H1 (cell line): ENCODE results near the gene NMT2. TPM values are rescaled to one million over a fixed set of nuclear protein-coding genes. Genes with fewer than 3 reads are reported as not detected.
"Not testable (repeated sequence)": the region's sequence is repeated elsewhere in the genome, so short reads cannot be mapped to it uniquely, and the experiment has no call there.

ENCODE experiments used
- CTCF ChIA-PET: fragments of 300-600 bp; sonication (Branson Sonifier 250); formaldehyde crosslinking; loops from one replicate; lab custom pipeline; 2021; ENCODE audit not compliant: partially characterized antibody; lab: Charles Lee
- POLR2A ChIA-PET: fragments of 300-600 bp; sonication (Branson Sonifier 250); formaldehyde crosslinking; loops from one replicate; lab custom pipeline; 2021; ENCODE audit warnings: inconsistent platforms; ENCODE audit not compliant: partially characterized antibody; lab: Charles Lee
- DNase-seq, 2 experiments: peaks; one replicate each; pipeline versions ENCODE4 v3.0.0 to v3.0.0-alpha.2; 2010 to 2022; ENCODE audit warnings: low spot score in 2 of 2, low read depth in 1 of 2, mixed read lengths in 1 of 2
- FAIRE-seq: peaks from 2 replicates; lab custom pipeline; 2011; peaks lifted over from hg19 to GRCh38; lab: Jason Lieb, UNC
- H2AFZ ChIP-seq: 2 replicates; pipeline ENCODE4 v1.8.1; 2012; ENCODE audit warnings: low read length, inconsistent platforms
- H2AK5ac ChIP-seq: 2 replicates; pipeline ENCODE4 v1.6.1; 2013; ENCODE audit warnings: low read depth, low read length
- H2BK120ac ChIP-seq: replicated peaks from 2 replicates; pipeline ENCODE3; 2013; ENCODE audit warnings: low read depth, low read length, inconsistent platforms
- H2BK12ac ChIP-seq: 2 replicates; pipeline ENCODE4 v1.6.1; 2013; ENCODE audit warnings: low read depth, low read length
- H2BK15ac ChIP-seq: 2 replicates; pipeline ENCODE4 v1.6.1; 2013; ENCODE audit warnings: low read length
- H2BK20ac ChIP-seq: 2 replicates; pipeline ENCODE4 v1.6.1; 2013; ENCODE audit warnings: low read length
- H2BK5ac ChIP-seq: 2 replicates; pipeline ENCODE4 v1.6.1; 2013; ENCODE audit warnings: low read depth, low read length
- H3K14ac ChIP-seq: 2 replicates; pipeline ENCODE4 v1.6.1; 2013; ENCODE audit warnings: inconsistent platforms; ENCODE audit not compliant: insufficient read length
- H3K18ac ChIP-seq: 2 replicates; pipeline ENCODE4 v1.6.1; 2013; ENCODE audit warnings: low read length; ENCODE audit errors: extremely low read depth
- H3K23ac ChIP-seq: 2 replicates; pipeline ENCODE4 v1.6.1; 2013; ENCODE audit warnings: inconsistent platforms; ENCODE audit not compliant: insufficient read length
- H3K23me2 ChIP-seq: 2 replicates; pipeline ENCODE4 v1.6.1; 2013; ENCODE audit warnings: low read depth, low read length
- H3K27ac ChIP-seq: 2 replicates; pipeline ENCODE4 v1.6.1; 2011; ENCODE audit warnings: low read depth, low read length, inconsistent platforms
- H3K27me3 ChIP-seq, 4 experiments: replicated peaks in 1 of 4; 1 replicate in 1 of 4; 2 replicates in 3 of 4; pipeline versions ENCODE4 v1.6.1 to v1.8.1; 2011 to 2013; ENCODE audit warnings: low read length in 3 of 4, mild to moderate bottlenecking in 3 of 4, inconsistent platforms in 2 of 4, mixed read lengths in 2 of 4, moderate library complexity in 1 of 4; ENCODE audit not compliant: control insufficient read depth in 3 of 4, insufficient read depth in 3 of 4; ENCODE audit errors: extremely low read depth in 1 of 4
- H3K36me3 ChIP-seq, 4 experiments: 2 replicates each; pipeline versions ENCODE4 v1.6.1 to v1.8.1; 2011 to 2013; ENCODE audit warnings: mild to moderate bottlenecking in 4 of 4, low read length in 3 of 4, moderate library complexity in 2 of 4, control low read depth in 1 of 4, inconsistent platforms in 1 of 4; ENCODE audit not compliant: insufficient read depth in 4 of 4, control insufficient read depth in 2 of 4
- H3K4ac ChIP-seq: replicated peaks from 2 replicates; pipeline ENCODE3; 2013; ENCODE audit warnings: low read length, low read depth, mixed read lengths, inconsistent platforms; ENCODE audit not compliant: insufficient read length
- H3K4me1 ChIP-seq, 4 experiments: replicated peaks in 1 of 4; 1 replicate in 1 of 4; 2 replicates in 3 of 4; pipeline versions ENCODE4 v1.6.1 to v1.8.1; 2011 to 2013; ENCODE audit warnings: low read length in 3 of 4, inconsistent platforms in 2 of 4, mixed read lengths in 1 of 4; ENCODE audit not compliant: insufficient read depth in 4 of 4, control insufficient read depth in 3 of 4
- H3K4me2 ChIP-seq, 2 experiments: 2 replicates each; pipeline versions ENCODE4 v1.6.1 to v1.8.1; 2011 to 2013; ENCODE audit warnings: low read depth in 2 of 2, low read length in 2 of 2, control low read depth in 1 of 2, inconsistent platforms in 1 of 2, mild to moderate bottlenecking in 1 of 2; ENCODE audit not compliant: insufficient read depth in 1 of 2
- H3K4me3 ChIP-seq, 4 experiments: fragments of 200-600, 300-600 bp in 1 of 4; sonication (generic), shearing (Covaris generic), sonication (Bioruptor Twin) in 1 of 4; 2 replicates each; pipeline versions ENCODE4 v1.5.1 to v1.8.1; 2011 to 2016; ENCODE audit warnings: low read length in 4 of 4, low read depth in 3 of 4, control low read depth in 2 of 4, inconsistent platforms in 2 of 4, mild to moderate bottlenecking in 2 of 4, mixed read lengths in 1 of 4, moderate library complexity in 1 of 4; ENCODE audit not compliant: insufficient read depth in 2 of 4; ENCODE audit errors: extremely low read depth in 1 of 4
- H3K56ac ChIP-seq: replicated peaks from 2 replicates; pipeline ENCODE3; 2013; ENCODE audit warnings: low read depth, mild to moderate bottlenecking, mixed read lengths, low read length, inconsistent platforms; ENCODE audit not compliant: insufficient read length
- H3K79me1 ChIP-seq: 2 replicates; pipeline ENCODE4 v1.6.1; 2013; ENCODE audit warnings: low read depth, low read length, control low read depth
- H3K79me2 ChIP-seq, 2 experiments: 2 replicates each; pipeline versions ENCODE4 v1.6.1 to v1.8.1; 2012 to 2013; ENCODE audit warnings: low read length in 2 of 2, mild to moderate bottlenecking in 2 of 2, inconsistent platforms in 1 of 2; ENCODE audit not compliant: insufficient read depth in 2 of 2, control insufficient read depth in 1 of 2
- H3K9ac ChIP-seq, 4 experiments: replicated peaks in 1 of 4; 1 replicate in 1 of 4; 2 replicates in 3 of 4; pipeline versions ENCODE4 v1.6.1 to v1.8.1; 2011 to 2013; ENCODE audit warnings: low read depth in 3 of 4, low read length in 3 of 4, control low read depth in 2 of 4, mild to moderate bottlenecking in 2 of 4, moderate library complexity in 2 of 4, inconsistent platforms in 1 of 4; ENCODE audit errors: extremely low read depth in 1 of 4
- H3K9me3 ChIP-seq, 2 experiments: 2 replicates each; pipeline versions ENCODE4 v1.6.1 to v1.8.1; 2012 to 2013; ENCODE audit warnings: mild to moderate bottlenecking in 2 of 2, moderate library complexity in 2 of 2, control low read depth in 1 of 2, inconsistent platforms in 1 of 2, low read depth in 1 of 2, low read length in 1 of 2, mixed read lengths in 1 of 2; ENCODE audit not compliant: insufficient read depth in 2 of 2
- H4K20me1 ChIP-seq, 2 experiments: replicated peaks in 1 of 2; 2 replicates each; pipeline versions ENCODE3 to v1.8.1; 2011 to 2013; ENCODE audit warnings: inconsistent platforms in 2 of 2, low read length in 2 of 2, mild to moderate bottlenecking in 1 of 2; ENCODE audit not compliant: insufficient read depth in 2 of 2, control insufficient read depth in 1 of 2
- H4K5ac ChIP-seq: 2 replicates; pipeline ENCODE4 v1.6.1; 2013; ENCODE audit warnings: low read length, low read depth, mixed read lengths, inconsistent platforms; ENCODE audit not compliant: insufficient read length
- H4K8ac ChIP-seq: 2 replicates; pipeline ENCODE4 v1.8.0; 2013; ENCODE audit warnings: mild to moderate bottlenecking, moderate library complexity, low read length, inconsistent platforms; ENCODE audit not compliant: insufficient read depth; ENCODE audit errors: extremely low read depth
- H4K91ac ChIP-seq: replicated peaks from 2 replicates; pipeline ENCODE3; 2013; ENCODE audit warnings: low read length, mixed read lengths, inconsistent platforms; ENCODE audit not compliant: insufficient read length
- WGBS, 2 experiments: shearing (Covaris generic) in 1 of 2; methylation state at CpG; one replicate each; pipeline versions ENCODE4 v1.1.6 to v1.1.7; 2013 to 2015; ENCODE audit warnings: low lambda C conversion rate in 2 of 2, mixed read lengths in 2 of 2, inconsistent platforms in 1 of 2, low coverage in 1 of 2, missing lambda C conversion rate in 1 of 2; ENCODE audit not compliant: insufficient replicate concordance in 2 of 2, insufficient coverage in 1 of 2, insufficient read length in 1 of 2; ENCODE audit errors: extremely low coverage in 1 of 2, missing lambda C conversion rate in 1 of 2; 5-methylcytosine and 5-hydroxymethylcytosine counted together
- polyA plus RNA-seq, 7 experiments: library from polyadenylated mRNA; depleted of rRNA in 3 of 7; stranded (reverse) in 5 of 7; unstranded in 2 of 7; fragments of >200 nt in 5 of 7; fragments of 200-250 nt in 2 of 7; gene quantifications; 1 replicate in 5 of 7; 2 replicates in 1 of 7; 4 replicates in 1 of 7; pipeline versions ENCODE4 v1.2.1 to v1.2.3, GENCODE V29; 2011 to 2013; ENCODE audit warnings: missing spikeins in 2 of 7, mixed read lengths in 2 of 7
- total RNA-seq: library from RNA; stranded (reverse); fragmentation: NEBNext Ultra II Directional; extraction: Animal tissue kit (Norgen Biotek cat#: 25700); gene quantifications from 2 replicates; pipeline ENCODE4 v1.2.1, GENCODE V29; 2021

NMT2 gene
- total and polyA plus RNA-seq, 2 of the 8 experiments (the other 6 are each of a cell fraction or from before 2014, with no cell fraction given): 4.4 to 15.4 TPM

- not testable (repeated sequence) for H3K18ac ChIP-seq, H3K4me1 ChIP-seq, H4K5ac ChIP-seq, H3K27me3 ChIP-seq, H2BK15ac ChIP-seq, H4K20me1 ChIP-seq, H2BK20ac ChIP-seq, FAIRE-seq, H4K91ac ChIP-seq, H3K79me1 ChIP-seq, H3K23ac ChIP-seq, H3K79me2 ChIP-seq, H3K4ac ChIP-seq, H3K56ac ChIP-seq, H2BK120ac ChIP-seq, H2BK12ac ChIP-seq, H4K8ac ChIP-seq, H3K9me3 ChIP-seq, H3K14ac ChIP-seq, H3K36me3 ChIP-seq, H3K4me2 ChIP-seq, H3K23me2 ChIP-seq, H3K4me3 ChIP-seq, H3K27ac ChIP-seq, H3K9ac ChIP-seq, H2AFZ ChIP-seq, DNase-seq
- H2AK5ac ChIP-seq: peak overlapping the region; percentile 60; the same call in 1 of the 2 replicates
- ChIA-PET CTCF (interaction anchor here (1.0 to 1.5 kb wide), 3 partner anchors 9 to 52 kb away, joined by 3 to 4 read pairs (median 4); no protein-coding TSS in a partner anchor), POLR2A (interaction anchor here (1.1 kb wide), 1 partner anchor 35 kb away, joined by 3 read pairs; no protein-coding TSS in a partner anchor)
- WGBS, 2 experiments: 92% methylated on average over 8 of the region's 8 CpGs; no CpG with 5 or more reads in 1 of the 2 experiments
- H2BK5ac ChIP-seq: 0 out of 2 replicates have a peak overlapping the region, but pooled peaks have one; percentile 57
These were observed 33.8 kb upstream of the NMT2 start for GRCh38 chr10:15202301-15202621.
